Measurements from ENCODE around the gene TUSC2. TPM values are rescaled to one million over a fixed set of nuclear protein-coding genes. Genes with fewer than 3 reads are reported as not detected.
A peak's percentile ranks its signal among the peaks of the same experiment; 100 is the strongest.

The TUSC2 gene
- total and polyA plus RNA-seq, 2 of the 13 experiments (the other 11 are each of a cell fraction or from before 2014, with no cell fraction given): 36.7 to 39.1 TPM

DNA sequence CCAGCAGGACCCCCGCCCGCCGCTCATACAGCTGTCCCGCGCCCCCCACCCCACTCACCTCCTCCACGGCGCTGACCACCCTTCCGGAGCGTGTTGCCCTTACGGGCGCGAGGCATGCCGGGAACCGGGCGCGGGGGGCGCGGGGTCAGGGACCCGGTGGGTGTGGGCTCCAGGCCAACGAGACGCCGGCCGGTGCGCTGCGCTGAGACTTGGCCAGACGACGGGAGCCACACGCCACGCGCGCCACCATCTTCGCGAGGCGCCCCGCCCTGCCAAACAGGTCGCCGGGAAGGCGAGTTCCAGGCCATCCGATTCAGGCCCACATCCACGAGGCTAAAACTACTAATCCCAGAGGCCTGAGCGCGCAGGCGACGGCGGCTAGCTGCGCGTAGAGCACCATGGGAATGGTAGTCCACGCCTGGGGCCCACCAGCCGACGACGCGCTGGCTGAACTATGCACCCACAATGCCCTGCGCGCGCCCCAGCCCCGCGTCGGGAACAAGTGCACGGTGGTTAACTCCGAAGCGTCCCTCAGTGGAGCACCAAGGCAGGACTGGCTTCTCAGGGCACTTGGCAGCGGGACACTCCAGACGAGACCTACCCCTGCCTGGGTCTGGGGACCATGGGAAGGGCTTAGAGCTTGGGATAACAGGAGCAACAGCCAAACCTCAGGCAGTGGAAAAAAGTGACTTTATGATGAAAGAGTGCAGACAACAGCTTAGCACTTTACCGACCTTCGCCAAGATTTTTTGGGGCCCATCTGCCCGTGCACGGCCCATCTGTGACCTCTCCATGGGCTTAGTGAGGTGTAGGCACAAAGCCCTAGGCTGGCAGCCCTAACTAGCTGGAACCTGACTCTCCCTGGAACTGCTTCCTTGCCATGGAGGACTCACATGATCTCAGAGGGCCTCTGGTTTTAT, 35.6 kb downstream of the TUSC2 start, which contains the start of gene IFRD2 (continued):
- no peak for TF ChIP-seq SMARCE1 (IDR thresholded peaks at IDR 0.05; ENCODE audit: borderline replicate concordance)
- TF ChIP-seq FOSL2 (CRISPR knock-in tag; IDR thresholded peaks at IDR 0.05): peak; percentile 10; the same call in 1 of the 2 replicates
- no peak for TF ChIP-seq NFIB (CRISPR knock-in tag; IDR thresholded peaks at IDR 0.05; ENCODE audit: borderline replicate concordance)
- no peak for TF ChIP-seq ZNF549 (CRISPR knock-in tag; IDR thresholded peaks at IDR 0.05)
- TF ChIP-seq, protein P1, sequence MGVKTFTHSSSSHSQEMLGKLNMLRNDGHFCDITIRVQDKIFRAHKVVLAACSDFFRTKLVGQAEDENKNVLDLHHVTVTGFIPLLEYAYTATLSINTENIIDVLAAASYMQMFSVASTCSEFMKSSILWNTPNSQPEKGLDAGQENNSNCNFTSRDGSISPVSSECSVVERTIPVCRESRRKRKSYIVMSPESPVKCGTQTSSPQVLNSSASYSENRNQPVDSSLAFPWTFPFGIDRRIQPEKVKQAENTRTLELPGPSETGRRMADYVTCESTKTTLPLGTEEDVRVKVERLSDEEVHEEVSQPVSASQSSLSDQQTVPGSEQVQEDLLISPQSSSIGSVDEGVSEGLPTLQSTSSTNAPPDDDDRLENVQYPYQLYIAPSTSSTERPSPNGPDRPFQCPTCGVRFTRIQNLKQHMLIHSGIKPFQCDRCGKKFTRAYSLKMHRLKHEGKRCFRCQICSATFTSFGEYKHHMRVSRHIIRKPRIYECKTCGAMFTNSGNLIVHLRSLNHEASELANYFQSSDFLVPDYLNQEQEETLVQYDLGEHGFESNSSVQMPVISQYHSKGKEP (CRISPR knock-in tag; IDR thresholded peaks at IDR 0.05): 0 out of 2 replicates have a peak, but pooled peaks have one; percentile 47
- no peak for TF ChIP-seq HNRNPH1 (optimal IDR thresholded peaks at IDR 0.05; ENCODE audit: low read depth, low read length)
- TF ChIP-seq CHCHD3 (CRISPR knock-in tag; IDR thresholded peaks at IDR 0.05): no peak
- TF ChIP-seq TEAD3 (CRISPR knock-in tag; optimal IDR thresholded peaks at IDR 0.05; ENCODE audit: borderline replicate concordance): peak; percentile 67
- no peak for TF ChIP-seq ZNF569 (CRISPR knock-in tag; IDR thresholded peaks at IDR 0.05; ENCODE audit: borderline replicate concordance)
- TF ChIP-seq ZBTB1 (CRISPR knock-in tag; IDR thresholded peaks at IDR 0.05; ENCODE audit: borderline replicate concordance): no peak
- TF ChIP-seq ZNF460 (CRISPR knock-in tag; IDR thresholded peaks at IDR 0.05; ENCODE audit: borderline replicate concordance): no peak
- TF ChIP-seq SIX1 (CRISPR knock-in tag; IDR thresholded peaks at IDR 0.05; ENCODE audit: borderline replicate concordance): no peak
- peak; percentile 94 for TF ChIP-seq GABPB1 (CRISPR knock-in tag; IDR thresholded peaks at IDR 0.05)
- no peak for TF ChIP-seq ZNF382 (CRISPR knock-in tag; IDR thresholded peaks at IDR 0.05; ENCODE audit: borderline replicate concordance)
- no peak for TF ChIP-seq ZNF619 (CRISPR knock-in tag; IDR thresholded peaks at IDR 0.05)
- TF ChIP-seq, protein P2, sequence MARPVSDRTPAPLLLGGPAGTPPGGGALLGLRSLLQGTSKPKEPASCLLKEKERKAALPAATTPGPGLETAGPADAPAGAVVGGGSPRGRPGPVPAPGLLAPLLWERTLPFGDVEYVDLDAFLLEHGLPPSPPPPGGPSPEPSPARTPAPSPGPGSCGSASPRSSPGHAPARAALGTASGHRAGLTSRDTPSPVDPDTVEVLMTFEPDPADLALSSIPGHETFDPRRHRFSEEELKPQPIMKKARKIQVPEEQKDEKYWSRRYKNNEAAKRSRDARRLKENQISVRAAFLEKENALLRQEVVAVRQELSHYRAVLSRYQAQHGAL (CRISPR knock-in tag; IDR thresholded peaks at IDR 0.05; ENCODE audit: not compliant biosample characterization): no peak
- TF ChIP-seq, protein P3, sequence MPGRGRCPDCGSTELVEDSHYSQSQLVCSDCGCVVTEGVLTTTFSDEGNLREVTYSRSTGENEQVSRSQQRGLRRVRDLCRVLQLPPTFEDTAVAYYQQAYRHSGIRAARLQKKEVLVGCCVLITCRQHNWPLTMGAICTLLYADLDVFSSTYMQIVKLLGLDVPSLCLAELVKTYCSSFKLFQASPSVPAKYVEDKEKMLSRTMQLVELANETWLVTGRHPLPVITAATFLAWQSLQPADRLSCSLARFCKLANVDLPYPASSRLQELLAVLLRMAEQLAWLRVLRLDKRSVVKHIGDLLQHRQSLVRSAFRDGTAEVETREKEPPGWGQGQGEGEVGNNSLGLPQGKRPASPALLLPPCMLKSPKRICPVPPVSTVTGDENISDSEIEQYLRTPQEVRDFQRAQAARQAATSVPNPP (CRISPR knock-in tag; IDR thresholded peaks at IDR 0.05): no peak
- TF ChIP-seq, protein P4, sequence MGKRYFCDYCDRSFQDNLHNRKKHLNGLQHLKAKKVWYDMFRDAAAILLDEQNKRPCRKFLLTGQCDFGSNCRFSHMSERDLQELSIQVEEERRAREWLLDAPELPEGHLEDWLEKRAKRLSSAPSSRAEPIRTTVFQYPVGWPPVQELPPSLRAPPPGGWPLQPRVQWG (CRISPR knock-in tag; IDR thresholded peaks at IDR 0.05; ENCODE audit: borderline replicate concordance, low read depth): no peak
- TF ChIP-seq, protein P5, sequence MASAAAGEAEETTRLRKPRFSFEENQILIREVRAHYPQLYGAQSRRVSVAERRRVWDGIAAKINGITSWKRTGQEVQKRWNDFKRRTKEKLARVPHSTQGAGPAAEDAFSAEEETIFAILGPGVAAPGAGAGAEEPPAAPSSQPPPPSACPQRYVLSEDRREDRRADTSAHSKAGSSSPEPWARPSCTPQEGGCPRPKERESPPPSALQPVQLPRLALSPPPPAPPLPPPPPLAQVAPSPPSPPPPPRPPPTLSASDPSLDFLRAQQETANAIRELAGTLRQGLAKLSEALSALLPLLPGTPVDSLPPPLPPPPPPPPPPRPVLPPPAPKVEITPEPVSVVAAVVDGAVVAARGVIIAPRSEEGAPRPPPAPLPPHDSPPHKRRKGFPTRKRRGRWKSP (CRISPR knock-in tag; IDR thresholded peaks at IDR 0.05): peak; percentile 75; the same call in 1 of the 2 replicates
- TF ChIP-seq, protein P6, sequence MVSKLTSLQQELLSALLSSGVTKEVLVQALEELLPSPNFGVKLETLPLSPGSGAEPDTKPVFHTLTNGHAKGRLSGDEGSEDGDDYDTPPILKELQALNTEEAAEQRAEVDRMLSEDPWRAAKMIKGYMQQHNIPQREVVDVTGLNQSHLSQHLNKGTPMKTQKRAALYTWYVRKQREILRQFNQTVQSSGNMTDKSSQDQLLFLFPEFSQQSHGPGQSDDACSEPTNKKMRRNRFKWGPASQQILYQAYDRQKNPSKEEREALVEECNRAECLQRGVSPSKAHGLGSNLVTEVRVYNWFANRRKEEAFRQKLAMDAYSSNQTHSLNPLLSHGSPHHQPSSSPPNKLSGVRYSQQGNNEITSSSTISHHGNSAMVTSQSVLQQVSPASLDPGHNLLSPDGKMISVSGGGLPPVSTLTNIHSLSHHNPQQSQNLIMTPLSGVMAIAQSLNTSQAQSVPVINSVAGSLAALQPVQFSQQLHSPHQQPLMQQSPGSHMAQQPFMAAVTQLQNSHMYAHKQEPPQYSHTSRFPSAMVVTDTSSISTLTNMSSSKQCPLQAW (CRISPR knock-in tag; IDR thresholded peaks at IDR 0.05): peak; percentile 97
- no peak for TF ChIP-seq CHD4 (IDR thresholded peaks at IDR 0.05; ENCODE audit: borderline replicate concordance, low read length)
- TF ChIP-seq ZFP82 (CRISPR knock-in tag; IDR thresholded peaks at IDR 0.05; ENCODE audit: borderline replicate concordance): peak; percentile 93; the same call in 1 of the 2 replicates

Data from HepG2 (cell line).